HepG2 (cell line): ENCODE data around the gene LSM2. TPM values are rescaled to one million over a fixed set of nuclear protein-coding genes. Genes with fewer than 3 reads are reported as not detected.

Experiments
- EP300 ChIP-seq, 3 experiments: sonication (generic) in 1 of 3; formaldehyde crosslinking in 1 of 3; IDR thresholded peaks; 2 replicates each; pipeline versions ENCODE4 v1.5.1 to v1.6.1; 2011 to 2020; ENCODE audit warnings: low read depth in 2 of 3, low read length in 2 of 3, borderline replicate concordance in 1 of 3, improper control_type of control experiment in 1 of 3, mild to moderate bottlenecking in 1 of 3, missing genetic modification reagents in 1 of 3, moderate library complexity in 1 of 3
- FOXJ3 ChIP-seq: sonication (generic); formaldehyde crosslinking; IDR thresholded peaks from 2 replicates; pipeline ENCODE4 v1.4.0; 2020; ENCODE audit warnings: missing genetic modification reagents, mild to moderate bottlenecking, borderline replicate concordance
- GATA4 ChIP-seq: sonication (generic); IDR thresholded peaks from 2 replicates; pipeline ENCODE4 v1.6.1; 2016; ENCODE audit warnings: antibody characterized with exemption, low read depth, borderline replicate concordance
- HDAC1 ChIP-seq: sonication (generic); formaldehyde crosslinking; IDR thresholded peaks from 2 replicates; pipeline ENCODE4 v1.5.1; 2020; ENCODE audit warnings: mild to moderate bottlenecking, missing genetic modification reagents
- HNRNPK ChIP-seq: fragments of 200-400 bp; formaldehyde crosslinking; IDR thresholded peaks from 2 replicates; pipeline ENCODE4 v1.6.1; 2018; ENCODE audit warnings: low read length, low read depth, moderate library complexity, mild to moderate bottlenecking; ENCODE audit not compliant: poor library complexity, severe bottlenecking
- KLF9 ChIP-seq: IDR thresholded peaks from 2 replicates; pipeline ENCODE4 v1.6.1; 2016; ENCODE audit warnings: low read depth
- MBD4 ChIP-seq: IDR thresholded peaks from 2 replicates; pipeline ENCODE4 v1.6.1; 2012; ENCODE audit warnings: low read length, inconsistent platforms, borderline replicate concordance
- MIER3 ChIP-seq: IDR thresholded peaks from 2 replicates; pipeline ENCODE4 v1.6.1; 2016; ENCODE audit warnings: missing compliant biosample characterization, borderline replicate concordance
- NFATC3 ChIP-seq: sonication (generic); formaldehyde crosslinking; IDR thresholded peaks from 2 replicates; pipeline ENCODE4 v1.5.1; 2020; ENCODE audit warnings: mild to moderate bottlenecking, missing genetic modification reagents
- NFYB ChIP-seq: sonication (generic); formaldehyde crosslinking; IDR thresholded peaks from 2 replicates; pipeline ENCODE4 v1.4.0; 2020; ENCODE audit warnings: missing genetic modification reagents
- NR2F1 ChIP-seq, 2 experiments: fragments of 450-650 bp in 1 of 2; formaldehyde crosslinking in 1 of 2; IDR thresholded peaks; 2 replicates each; pipeline versions ENCODE4 v1.5.0 to v1.6.1; 2016 to 2020; ENCODE audit warnings: mild to moderate bottlenecking in 1 of 2, missing compliant biosample characterization in 1 of 2, missing genetic modification reagents in 1 of 2, moderate library complexity in 1 of 2
- PPARG ChIP-seq: conservative IDR thresholded peaks from 2 replicates; pipeline ENCODE4 v1.6.1; 2016; ENCODE audit warnings: missing biosample characterization, missing genetic modification reagents
- PTBP1 ChIP-seq: fragments of 200-400 bp; formaldehyde crosslinking; IDR thresholded peaks from 2 replicates; pipeline ENCODE4 v1.6.1; 2018; ENCODE audit warnings: low read length, low read depth; ENCODE audit not compliant: poor library complexity, severe bottlenecking
- RBFOX2 ChIP-seq: fragments of 200-400 bp; formaldehyde crosslinking; IDR thresholded peaks from 2 replicates; pipeline ENCODE4 v1.6.1; 2017; ENCODE audit warnings: low read depth, mild to moderate bottlenecking, low read length
- RFX1 ChIP-seq: fragments of 450-650 bp; IDR thresholded peaks from 2 replicates; pipeline ENCODE4 v1.6.1; 2017
- SNRNP70 ChIP-seq: fragments of 200-400 bp; formaldehyde crosslinking; IDR thresholded peaks from 2 replicates; pipeline ENCODE4 v1.6.1; 2017; ENCODE audit warnings: mild to moderate bottlenecking, low read depth, low read length, moderate library complexity
- TCF7L2 ChIP-seq: IDR thresholded peaks from 2 replicates; pipeline ENCODE4 v1.6.1; 2011; ENCODE audit warnings: mild to moderate bottlenecking, low read depth, low read length, moderate library complexity
- ZIK1 ChIP-seq: sonication (generic); formaldehyde crosslinking; IDR thresholded peaks from 2 replicates; pipeline ENCODE4 v1.5.0; 2020; ENCODE audit warnings: mild to moderate bottlenecking, low read depth, missing genetic modification reagents, borderline replicate concordance
- ZNF160 ChIP-seq: sonication (generic); formaldehyde crosslinking; IDR thresholded peaks from 2 replicates; pipeline ENCODE4 v1.8.0; 2022; ENCODE audit warnings: mild to moderate bottlenecking, inconsistent platforms, missing genetic modification reagents
- ZNF430 ChIP-seq: sonication (generic); formaldehyde crosslinking; IDR thresholded peaks from 2 replicates; pipeline ENCODE4 v1.9.0; 2021; ENCODE audit warnings: mild to moderate bottlenecking, missing genetic modification reagents
- ZNF441 ChIP-seq: sonication (generic); formaldehyde crosslinking; IDR thresholded peaks from 2 replicates; pipeline ENCODE4 v1.7.0; 2021; ENCODE audit warnings: missing genetic modification reagents, borderline replicate concordance
- ZNF660 ChIP-seq: sonication (generic); formaldehyde crosslinking; IDR thresholded peaks from 2 replicates; pipeline ENCODE4 v1.5.1; 2020; ENCODE audit warnings: mild to moderate bottlenecking, low read depth, missing genetic modification reagents, borderline replicate concordance
- polyA plus RNA-seq, 8 experiments: library from polyadenylated mRNA; depleted of rRNA in 3 of 8; stranded (reverse) in 7 of 8; unstranded in 1 of 8; fragments of >200 nt; fragmentation: Illumina TruSeq in 4 of 8; extraction: Trizol in 4 of 8; gene quantifications; 2 replicates each; pipeline versions ENCODE4 v1.2.1 to v1.2.3, GENCODE V29; 2011 to 2016; ENCODE audit warnings: low read depth in 4 of 8, missing spikeins in 1 of 8, mixed read lengths in 1 of 8; ENCODE audit not compliant: insufficient read depth in 1 of 8
- total RNA-seq, 5 experiments: library from RNA; depleted of rRNA; stranded (reverse); fragments of >200 nt; fragmentation: Illumina TruSeq; extraction: Trizol; gene quantifications; 2 replicates each; pipeline ENCODE4 v1.2.3, GENCODE V29; 2016; ENCODE audit warnings: low read depth in 1 of 5
- TF ChIP-seq, protein P1 (sequence below): sonication (generic); formaldehyde crosslinking; IDR thresholded peaks from 2 replicates; pipeline ENCODE4 v1.4.0; 2020; ENCODE audit warnings: missing genetic modification reagents
- TF ChIP-seq, protein P2 (sequence below): sonication (generic); formaldehyde crosslinking; IDR thresholded peaks from 2 replicates; pipeline ENCODE4 v1.5.1; 2020; ENCODE audit warnings: missing genetic modification reagents, mild to moderate bottlenecking, borderline replicate concordance
- TF ChIP-seq, protein P3 (sequence below): IDR thresholded peaks from 2 replicates; pipeline ENCODE4 v1.6.1; 2016; ENCODE audit warnings: missing genetic modification reagents, missing compliant biosample characterization
- TF ChIP-seq, protein P4 (sequence below): IDR thresholded peaks from 2 replicates; pipeline ENCODE4 v1.6.1; 2012; ENCODE audit warnings: inconsistent platforms
- TF ChIP-seq, protein P5 (sequence below): sonication (generic); formaldehyde crosslinking; IDR thresholded peaks from 2 replicates; pipeline ENCODE4 v1.8.1; 2023; ENCODE audit warnings: mild to moderate bottlenecking, moderate library complexity, missing genetic modification reagents

The LSM2 gene
- total and polyA plus RNA-seq, 2 of the 13 experiments (the other 11 are each of a cell fraction or from before 2014, with no cell fraction given): 69.4 to 90.5 TPM

DNA sequence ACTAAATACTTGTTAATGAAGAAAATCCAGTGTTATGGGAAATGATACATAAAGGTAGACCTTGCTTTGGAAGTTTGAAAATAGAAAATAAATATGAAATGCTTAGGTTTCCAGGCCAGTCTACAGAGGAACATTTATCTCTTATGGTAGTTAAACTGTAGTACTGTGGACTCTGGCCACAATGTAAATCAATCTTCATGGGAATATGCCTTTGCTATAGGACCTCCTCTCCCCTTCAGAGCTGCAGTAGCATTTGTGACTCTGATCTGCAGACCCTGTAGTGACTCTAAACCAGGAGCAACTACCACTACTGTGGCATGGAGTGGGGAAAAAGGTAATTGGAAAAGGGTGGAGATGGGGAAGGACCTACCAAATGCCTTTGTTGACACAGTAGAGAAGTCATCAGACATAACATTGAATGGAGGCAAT is 13.1 kb upstream of the LSM2 start (continued):
- TF ChIP-seq ZNF160 (CRISPR knock-in tag) (no peak), HDAC1 (CRISPR knock-in tag) (peak; percentile 58), ZNF660 (no peak), NFYB (no peak), RFX1 (no peak), SNRNP70 (no peak), ZNF441 (CRISPR knock-in tag) (no peak), NR2F1 (CRISPR knock-in tag; IDR thresholded peaks at IDR 0.05) (no peak; a peak in 1 of 4 replicates), ZIK1 (CRISPR knock-in tag) (no peak), KLF9 (CRISPR knock-in tag) (no peak), FOXJ3 (no peak; the same call in 1 of the 2 replicates), HNRNPK (no peak), ZNF430 (CRISPR knock-in tag) (peak; percentile 52; the same call in 1 of the 2 replicates), PTBP1 (no peak), RBFOX2 (no peak), PPARG (CRISPR knock-in tag) (no peak; the same call in 1 of the 2 replicates), GATA4 (no peak), MIER3 (CRISPR knock-in tag) (no peak), MBD4 (0 out of 2 replicates have a peak, but pooled peaks have one; percentile 45), NFATC3 (CRISPR knock-in tag) (no peak), EP300 (IDR thresholded peaks at IDR 0.05; ENCODE audit: low read depth in 2 of 2, low read length in 2 of 2) (no peak), EP300 (CRISPR knock-in tag; IDR thresholded peaks at IDR 0.05; ENCODE audit: borderline replicate concordance) (no peak), TCF7L2 (no peak)
- TF ChIP-seq, protein P1, sequence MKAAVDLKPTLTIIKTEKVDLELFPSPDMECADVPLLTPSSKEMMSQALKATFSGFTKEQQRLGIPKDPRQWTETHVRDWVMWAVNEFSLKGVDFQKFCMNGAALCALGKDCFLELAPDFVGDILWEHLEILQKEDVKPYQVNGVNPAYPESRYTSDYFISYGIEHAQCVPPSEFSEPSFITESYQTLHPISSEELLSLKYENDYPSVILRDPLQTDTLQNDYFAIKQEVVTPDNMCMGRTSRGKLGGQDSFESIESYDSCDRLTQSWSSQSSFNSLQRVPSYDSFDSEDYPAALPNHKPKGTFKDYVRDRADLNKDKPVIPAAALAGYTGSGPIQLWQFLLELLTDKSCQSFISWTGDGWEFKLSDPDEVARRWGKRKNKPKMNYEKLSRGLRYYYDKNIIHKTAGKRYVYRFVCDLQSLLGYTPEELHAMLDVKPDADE (CRISPR knock-in tag): no peak
- TF ChIP-seq, protein P2, sequence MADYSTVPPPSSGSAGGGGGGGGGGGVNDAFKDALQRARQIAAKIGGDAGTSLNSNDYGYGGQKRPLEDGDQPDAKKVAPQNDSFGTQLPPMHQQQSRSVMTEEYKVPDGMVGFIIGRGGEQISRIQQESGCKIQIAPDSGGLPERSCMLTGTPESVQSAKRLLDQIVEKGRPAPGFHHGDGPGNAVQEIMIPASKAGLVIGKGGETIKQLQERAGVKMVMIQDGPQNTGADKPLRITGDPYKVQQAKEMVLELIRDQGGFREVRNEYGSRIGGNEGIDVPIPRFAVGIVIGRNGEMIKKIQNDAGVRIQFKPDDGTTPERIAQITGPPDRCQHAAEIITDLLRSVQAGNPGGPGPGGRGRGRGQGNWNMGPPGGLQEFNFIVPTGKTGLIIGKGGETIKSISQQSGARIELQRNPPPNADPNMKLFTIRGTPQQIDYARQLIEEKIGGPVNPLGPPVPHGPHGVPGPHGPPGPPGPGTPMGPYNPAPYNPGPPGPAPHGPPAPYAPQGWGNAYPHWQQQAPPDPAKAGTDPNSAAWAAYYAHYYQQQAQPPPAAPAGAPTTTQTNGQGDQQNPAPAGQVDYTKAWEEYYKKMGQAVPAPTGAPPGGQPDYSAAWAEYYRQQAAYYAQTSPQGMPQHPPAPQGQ (CRISPR knock-in tag): no peak
- TF ChIP-seq, protein P3, sequence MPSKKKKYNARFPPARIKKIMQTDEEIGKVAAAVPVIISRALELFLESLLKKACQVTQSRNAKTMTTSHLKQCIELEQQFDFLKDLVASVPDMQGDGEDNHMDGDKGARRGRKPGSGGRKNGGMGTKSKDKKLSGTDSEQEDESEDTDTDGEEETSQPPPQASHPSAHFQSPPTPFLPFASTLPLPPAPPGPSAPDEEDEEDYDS (CRISPR knock-in tag): 0 out of 2 replicates have a peak, but pooled peaks have one; percentile 35
- TF ChIP-seq, protein P4, sequence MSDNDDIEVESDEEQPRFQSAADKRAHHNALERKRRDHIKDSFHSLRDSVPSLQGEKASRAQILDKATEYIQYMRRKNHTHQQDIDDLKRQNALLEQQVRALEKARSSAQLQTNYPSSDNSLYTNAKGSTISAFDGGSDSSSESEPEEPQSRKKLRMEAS: no peak
- TF ChIP-seq, protein P5, sequence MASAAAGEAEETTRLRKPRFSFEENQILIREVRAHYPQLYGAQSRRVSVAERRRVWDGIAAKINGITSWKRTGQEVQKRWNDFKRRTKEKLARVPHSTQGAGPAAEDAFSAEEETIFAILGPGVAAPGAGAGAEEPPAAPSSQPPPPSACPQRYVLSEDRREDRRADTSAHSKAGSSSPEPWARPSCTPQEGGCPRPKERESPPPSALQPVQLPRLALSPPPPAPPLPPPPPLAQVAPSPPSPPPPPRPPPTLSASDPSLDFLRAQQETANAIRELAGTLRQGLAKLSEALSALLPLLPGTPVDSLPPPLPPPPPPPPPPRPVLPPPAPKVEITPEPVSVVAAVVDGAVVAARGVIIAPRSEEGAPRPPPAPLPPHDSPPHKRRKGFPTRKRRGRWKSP: no peak
